Neural progenitor cell (in vitro differentiated cells): Measurements from ENCODE around the gene COL21A1. TPM values are rescaled to one million over a fixed set of nuclear protein-coding genes. Genes with fewer than 3 reads are reported as not detected.

ENCODE experiments used
- DNase-seq: peaks from one replicate; pipeline ENCODE4 v3.0.0-alpha.2; 2016; ENCODE audit warnings: low spot score
- H2AFZ ChIP-seq: fragments of 200-600 bp; sonication (generic); replicated peaks from 2 replicates; pipeline ENCODE4 v1.6.1; 2016; ENCODE audit warnings: antibody characterized with exemption
- H3F3A ChIP-seq: fragments of 200-600 bp; sonication (generic); 2 replicates; pipeline ENCODE4 v1.6.1; 2016; ENCODE audit warnings: antibody characterized with exemption, low read depth
- H3K27ac ChIP-seq: fragments of 200-600 bp; sonication (generic); 2 replicates; pipeline ENCODE4 v1.5.1; 2016; ENCODE audit warnings: mild to moderate bottlenecking
- H3K27me3 ChIP-seq: fragments of 200-600 bp; sonication (generic); 2 replicates; pipeline ENCODE4 v1.6.1; 2016; ENCODE audit warnings: mild to moderate bottlenecking, moderate library complexity
- H3K36me3 ChIP-seq: fragments of 200-600 bp; sonication (generic); 2 replicates; pipeline ENCODE4 v1.5.1; 2016
- H3K4me1 ChIP-seq: fragments of 200-600 bp; sonication (generic); 2 replicates; pipeline ENCODE4 v1.6.1; 2016; ENCODE audit warnings: mixed run types
- H3K4me2 ChIP-seq: fragments of 200-600 bp; sonication (generic); 2 replicates; pipeline ENCODE4 v1.6.1; 2016
- H3K4me3 ChIP-seq: fragments of 200-600 bp; sonication (generic); 2 replicates; pipeline ENCODE4 v1.5.1; 2016
- H3K79me2 ChIP-seq: fragments of 200-600 bp; sonication (generic); 2 replicates; pipeline ENCODE4 v1.6.1; 2016; ENCODE audit warnings: low read depth
- H3K9ac ChIP-seq: fragments of 200-600 bp; sonication (generic); 2 replicates; pipeline ENCODE4 v1.6.1; 2016
- H3K9me3 ChIP-seq: fragments of 200-600 bp; sonication (generic); 2 replicates; pipeline ENCODE4 v1.5.1; 2016; ENCODE audit warnings: low read depth
- H4K20me1 ChIP-seq: fragments of 200-600 bp; sonication (generic); 2 replicates; pipeline ENCODE4 v1.6.1; 2016; ENCODE audit warnings: low read depth
- H3K27ac Mint-ChIP-seq: 3 replicates; pipeline ENCODE4 v1.8.0; 2021; ENCODE audit warnings: mixed read lengths
- H3K27me3 Mint-ChIP-seq: 2 replicates; pipeline ENCODE4 v1.8.0; 2022; ENCODE audit warnings: low read depth, mild to moderate bottlenecking, inconsistent platforms, moderate library complexity, mixed read lengths; ENCODE audit not compliant: insufficient read depth
- H3K36me3 Mint-ChIP-seq: 3 replicates; pipeline ENCODE4 v1.8.0; 2021; ENCODE audit warnings: mixed read lengths
- H3K4me1 Mint-ChIP-seq: 3 replicates; pipeline ENCODE4 v1.8.0; 2021; ENCODE audit warnings: mixed read lengths
- H3K4me3 Mint-ChIP-seq: 3 replicates; pipeline ENCODE4 v1.8.0; 2021; ENCODE audit warnings: mild to moderate bottlenecking, moderate library complexity, mixed read lengths
- H3K9me3 Mint-ChIP-seq: 3 replicates; pipeline ENCODE4 v1.8.0; 2020; ENCODE audit warnings: mixed read lengths
- CTCF ChIP-seq: fragments of 200-600 bp; sonication (generic); IDR thresholded peaks from 2 replicates; pipeline ENCODE4 v1.5.1; 2017; ENCODE audit warnings: antibody characterized with exemption, mild to moderate bottlenecking
- EZH2 ChIP-seq: fragments of 200-600 bp; sonication (generic); IDR thresholded peaks from 2 replicates; pipeline ENCODE4 v1.6.1; 2017; ENCODE audit warnings: antibody characterized with exemption, mild to moderate bottlenecking, moderate library complexity
- EZH2phosphoT487 ChIP-seq: fragments of 200-600 bp; sonication (generic); IDR thresholded peaks from 2 replicates; pipeline ENCODE4 v1.6.1; 2017; ENCODE audit warnings: antibody characterized with exemption
- total RNA-seq: library from RNA; depleted of rRNA; stranded (reverse); fragments of >200 nt; gene quantifications from 2 replicates; pipeline ENCODE4 v1.2.3, GENCODE V29; 2015; ENCODE audit warnings: low replicate concordance

COL21A1 gene
- total RNA-seq, 1 donor from 2014 or later, result 0.95 TPM

DNA sequence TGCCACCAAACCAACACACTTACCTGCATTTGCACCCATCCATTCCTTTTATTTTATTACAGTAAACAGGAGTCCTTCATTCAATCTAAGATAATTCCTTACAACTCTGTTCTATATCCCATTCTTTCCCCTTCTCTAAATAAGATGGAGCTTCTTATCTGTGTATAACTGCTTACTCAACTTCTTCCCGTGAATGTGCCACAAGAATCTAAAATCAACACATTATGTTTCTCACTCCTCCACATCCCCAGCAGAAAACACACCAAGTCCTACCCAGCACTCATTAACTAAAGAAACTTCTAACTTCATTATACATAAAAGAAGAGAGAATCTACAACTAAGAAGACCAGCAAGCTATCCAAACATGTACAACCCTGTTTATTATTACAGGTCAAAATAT is 141.1 kb downstream of the COL21A1 start:
- H3K4me1 Mint-ChIP-seq, result no peaks in the 10 kb centered on the region
- H3K27me3 ChIP-seq, result no peaks in the 10 kb centered on the region
- no peak overlapping the region for H3K27ac ChIP-seq
- H3F3A ChIP-seq, result no peaks in the 10 kb centered on the region
- TF ChIP-seq EZH2, result no peak
- no peak for TF ChIP-seq CTCF
- TF ChIP-seq EZH2phosphoT487, result no peak
- H3K9me3 ChIP-seq, result no peaks in the 10 kb centered on the region
- H3K36me3 Mint-ChIP-seq, result no peaks in the 10 kb centered on the region
- no peak overlapping the region for H3K27ac Mint-ChIP-seq
- no peaks in the 10 kb centered on the region for H3K27me3 Mint-ChIP-seq
- H3K9ac ChIP-seq, result no peak overlapping the region
- no peaks in the 10 kb centered on the region for H3K9me3 Mint-ChIP-seq
- no peak overlapping the region for H3K4me3 Mint-ChIP-seq
- no peaks in the 10 kb centered on the region for H3K36me3 ChIP-seq
- H2AFZ ChIP-seq, result no peak overlapping the region
- H3K4me2 ChIP-seq, result no peak overlapping the region
- no peaks in the 10 kb centered on the region for H4K20me1 ChIP-seq
- no peak for DNase-seq
- no peaks in the 10 kb centered on the region for H3K4me1 ChIP-seq
- no peak overlapping the region for H3K4me3 ChIP-seq
- no peaks in the 10 kb centered on the region for H3K79me2 ChIP-seq

- H3K9ac ChIP-seq, result no peak overlapping the region
- Mint-ChIP-seq H3K4me1 (no peaks in the 10 kb centered on the region), H3K27ac (no peak overlapping the region), H3K27me3 (no peaks in the 10 kb centered on the region), H3K36me3 (no peaks in the 10 kb centered on the region), H3K9me3 (no peaks in the 10 kb centered on the region), H3K4me3 (no peak overlapping the region)
- no peaks in the 10 kb centered on the region for H4K20me1 ChIP-seq
- H3F3A ChIP-seq, result no peaks in the 10 kb centered on the region
- DNase-seq, result no peak
- H3K4me3 ChIP-seq, result no peak overlapping the region
- no peak overlapping the region for H3K4me2 ChIP-seq
- no peaks in the 10 kb centered on the region for H3K9me3 ChIP-seq
- no peak overlapping the region for H2AFZ ChIP-seq
- no peak overlapping the region for H3K27ac ChIP-seq
- TF ChIP-seq EZH2, result no peak
- no peak for TF ChIP-seq CTCF
- TF ChIP-seq EZH2phosphoT487, result no peak
- no peaks in the 10 kb centered on the region for H3K79me2 ChIP-seq
- no peaks in the 10 kb centered on the region for H3K4me1 ChIP-seq
- H3K36me3 ChIP-seq, result no peaks in the 10 kb centered on the region
- no peaks in the 10 kb centered on the region for H3K27me3 ChIP-seq
Observed at GRCh38 chr6:56104591-56104990, 142.8 kb downstream of the COL21A1 start.

- no peaks in the 10 kb centered on the region for H3K4me1 Mint-ChIP-seq
- Histone ChIP-seq H3K79me2 (no peaks in the 10 kb centered on the region), H3K4me2 (no peak overlapping the region), H3K36me3 (no peaks in the 10 kb centered on the region), H2AFZ (no peak overlapping the region), H3K4me3 (no peak overlapping the region), H3F3A (peaks cover 4% of the 10 kb centered on the region), H3K27ac (no peak overlapping the region), H3K9ac (no peak overlapping the region), H3K27me3 (no peaks in the 10 kb centered on the region), H4K20me1 (no peaks in the 10 kb centered on the region), H3K4me1 (no peaks in the 10 kb centered on the region), H3K9me3 (no peaks in the 10 kb centered on the region)
- H3K9me3 Mint-ChIP-seq, result no peaks in the 10 kb centered on the region
- no peaks in the 10 kb centered on the region for H3K36me3 Mint-ChIP-seq
- no peak overlapping the region for H3K4me3 Mint-ChIP-seq
- H3K27me3 Mint-ChIP-seq, result no peaks in the 10 kb centered on the region
- no peak overlapping the region for H3K27ac Mint-ChIP-seq
- TF ChIP-seq EZH2phosphoT487 (no peak), CTCF (no peak), EZH2 (no peak)
- no peak for DNase-seq
Observed at GRCh38 chr6:56102216-56102615, 145.2 kb downstream of the COL21A1 start.
